H1 (cell line): ENCODE measurements around the gene OTP. TPM values are rescaled to one million over a fixed set of nuclear protein-coding genes. Genes with fewer than 3 reads are reported as not detected.

Experiments used
- CTCF ChIA-PET: fragments of 300-600 bp; sonication (Branson Sonifier 250); formaldehyde crosslinking; loops from one replicate; lab custom pipeline; 2021; ENCODE audit not compliant: partially characterized antibody; lab: Charles Lee
- POLR2A ChIA-PET: fragments of 300-600 bp; sonication (Branson Sonifier 250); formaldehyde crosslinking; loops from one replicate; lab custom pipeline; 2021; ENCODE audit warnings: inconsistent platforms; ENCODE audit not compliant: partially characterized antibody; lab: Charles Lee
- DNase-seq, 2 experiments: peaks; one replicate each; pipeline versions ENCODE4 v3.0.0 to v3.0.0-alpha.2; 2010 to 2022; ENCODE audit warnings: low spot score in 2 of 2, low read depth in 1 of 2, mixed read lengths in 1 of 2
- FAIRE-seq: peaks from 2 replicates; lab custom pipeline; 2011; peaks lifted over from hg19 to GRCh38; lab: Jason Lieb, UNC
- H2AFZ ChIP-seq: 2 replicates; pipeline ENCODE4 v1.8.1; 2012; ENCODE audit warnings: low read length, inconsistent platforms
- H2AK5ac ChIP-seq: 2 replicates; pipeline ENCODE4 v1.6.1; 2013; ENCODE audit warnings: low read depth, low read length
- H2BK120ac ChIP-seq: replicated peaks from 2 replicates; pipeline ENCODE3; 2013; ENCODE audit warnings: low read depth, low read length, inconsistent platforms
- H2BK12ac ChIP-seq: 2 replicates; pipeline ENCODE4 v1.6.1; 2013; ENCODE audit warnings: low read depth, low read length
- H2BK15ac ChIP-seq: 2 replicates; pipeline ENCODE4 v1.6.1; 2013; ENCODE audit warnings: low read length
- H2BK20ac ChIP-seq: 2 replicates; pipeline ENCODE4 v1.6.1; 2013; ENCODE audit warnings: low read length
- H2BK5ac ChIP-seq: 2 replicates; pipeline ENCODE4 v1.6.1; 2013; ENCODE audit warnings: low read depth, low read length
- H3K14ac ChIP-seq: 2 replicates; pipeline ENCODE4 v1.6.1; 2013; ENCODE audit warnings: inconsistent platforms; ENCODE audit not compliant: insufficient read length
- H3K18ac ChIP-seq: 2 replicates; pipeline ENCODE4 v1.6.1; 2013; ENCODE audit warnings: low read length; ENCODE audit errors: extremely low read depth
- H3K23ac ChIP-seq: 2 replicates; pipeline ENCODE4 v1.6.1; 2013; ENCODE audit warnings: inconsistent platforms; ENCODE audit not compliant: insufficient read length
- H3K23me2 ChIP-seq: 2 replicates; pipeline ENCODE4 v1.6.1; 2013; ENCODE audit warnings: low read depth, low read length
- H3K27ac ChIP-seq: 2 replicates; pipeline ENCODE4 v1.6.1; 2011; ENCODE audit warnings: low read depth, low read length, inconsistent platforms
- H3K27me3 ChIP-seq, 4 experiments: replicated peaks in 1 of 4; 1 replicate in 1 of 4; 2 replicates in 3 of 4; pipeline versions ENCODE4 v1.6.1 to v1.8.1; 2011 to 2013; ENCODE audit warnings: low read length in 3 of 4, mild to moderate bottlenecking in 3 of 4, inconsistent platforms in 2 of 4, mixed read lengths in 2 of 4, moderate library complexity in 1 of 4; ENCODE audit not compliant: control insufficient read depth in 3 of 4, insufficient read depth in 3 of 4; ENCODE audit errors: extremely low read depth in 1 of 4
- H3K36me3 ChIP-seq, 4 experiments: 2 replicates each; pipeline versions ENCODE4 v1.6.1 to v1.8.1; 2011 to 2013; ENCODE audit warnings: mild to moderate bottlenecking in 4 of 4, low read length in 3 of 4, moderate library complexity in 2 of 4, control low read depth in 1 of 4, inconsistent platforms in 1 of 4; ENCODE audit not compliant: insufficient read depth in 4 of 4, control insufficient read depth in 2 of 4
- H3K4ac ChIP-seq: replicated peaks from 2 replicates; pipeline ENCODE3; 2013; ENCODE audit warnings: low read length, low read depth, mixed read lengths, inconsistent platforms; ENCODE audit not compliant: insufficient read length
- H3K4me1 ChIP-seq, 4 experiments: replicated peaks in 1 of 4; 1 replicate in 1 of 4; 2 replicates in 3 of 4; pipeline versions ENCODE4 v1.6.1 to v1.8.1; 2011 to 2013; ENCODE audit warnings: low read length in 3 of 4, inconsistent platforms in 2 of 4, mixed read lengths in 1 of 4; ENCODE audit not compliant: insufficient read depth in 4 of 4, control insufficient read depth in 3 of 4
- H3K4me2 ChIP-seq, 2 experiments: 2 replicates each; pipeline versions ENCODE4 v1.6.1 to v1.8.1; 2011 to 2013; ENCODE audit warnings: low read depth in 2 of 2, low read length in 2 of 2, control low read depth in 1 of 2, inconsistent platforms in 1 of 2, mild to moderate bottlenecking in 1 of 2; ENCODE audit not compliant: insufficient read depth in 1 of 2
- H3K4me3 ChIP-seq, 4 experiments: fragments of 200-600, 300-600 bp in 1 of 4; sonication (generic), shearing (Covaris generic), sonication (Bioruptor Twin) in 1 of 4; 2 replicates each; pipeline versions ENCODE4 v1.5.1 to v1.8.1; 2011 to 2016; ENCODE audit warnings: low read length in 4 of 4, low read depth in 3 of 4, control low read depth in 2 of 4, inconsistent platforms in 2 of 4, mild to moderate bottlenecking in 2 of 4, mixed read lengths in 1 of 4, moderate library complexity in 1 of 4; ENCODE audit not compliant: insufficient read depth in 2 of 4; ENCODE audit errors: extremely low read depth in 1 of 4
- H3K56ac ChIP-seq: replicated peaks from 2 replicates; pipeline ENCODE3; 2013; ENCODE audit warnings: low read depth, mild to moderate bottlenecking, mixed read lengths, low read length, inconsistent platforms; ENCODE audit not compliant: insufficient read length
- H3K79me1 ChIP-seq: 2 replicates; pipeline ENCODE4 v1.6.1; 2013; ENCODE audit warnings: low read depth, low read length, control low read depth
- H3K79me2 ChIP-seq, 2 experiments: 2 replicates each; pipeline versions ENCODE4 v1.6.1 to v1.8.1; 2012 to 2013; ENCODE audit warnings: low read length in 2 of 2, mild to moderate bottlenecking in 2 of 2, inconsistent platforms in 1 of 2; ENCODE audit not compliant: insufficient read depth in 2 of 2, control insufficient read depth in 1 of 2
- H3K9ac ChIP-seq, 4 experiments: replicated peaks in 1 of 4; 1 replicate in 1 of 4; 2 replicates in 3 of 4; pipeline versions ENCODE4 v1.6.1 to v1.8.1; 2011 to 2013; ENCODE audit warnings: low read depth in 3 of 4, low read length in 3 of 4, control low read depth in 2 of 4, mild to moderate bottlenecking in 2 of 4, moderate library complexity in 2 of 4, inconsistent platforms in 1 of 4; ENCODE audit errors: extremely low read depth in 1 of 4
- H3K9me3 ChIP-seq, 2 experiments: 2 replicates each; pipeline versions ENCODE4 v1.6.1 to v1.8.1; 2012 to 2013; ENCODE audit warnings: mild to moderate bottlenecking in 2 of 2, moderate library complexity in 2 of 2, control low read depth in 1 of 2, inconsistent platforms in 1 of 2, low read depth in 1 of 2, low read length in 1 of 2, mixed read lengths in 1 of 2; ENCODE audit not compliant: insufficient read depth in 2 of 2
- H4K20me1 ChIP-seq, 2 experiments: replicated peaks in 1 of 2; 2 replicates each; pipeline versions ENCODE3 to v1.8.1; 2011 to 2013; ENCODE audit warnings: inconsistent platforms in 2 of 2, low read length in 2 of 2, mild to moderate bottlenecking in 1 of 2; ENCODE audit not compliant: insufficient read depth in 2 of 2, control insufficient read depth in 1 of 2
- H4K5ac ChIP-seq: 2 replicates; pipeline ENCODE4 v1.6.1; 2013; ENCODE audit warnings: low read length, low read depth, mixed read lengths, inconsistent platforms; ENCODE audit not compliant: insufficient read length
- H4K8ac ChIP-seq: 2 replicates; pipeline ENCODE4 v1.8.0; 2013; ENCODE audit warnings: mild to moderate bottlenecking, moderate library complexity, low read length, inconsistent platforms; ENCODE audit not compliant: insufficient read depth; ENCODE audit errors: extremely low read depth
- H4K91ac ChIP-seq: replicated peaks from 2 replicates; pipeline ENCODE3; 2013; ENCODE audit warnings: low read length, mixed read lengths, inconsistent platforms; ENCODE audit not compliant: insufficient read length
- BCL11A ChIP-seq, 2 experiments: IDR thresholded peaks; one replicate each; pipeline ENCODE4 v1.6.1; 2011; ENCODE audit warnings: low read depth in 2 of 2, low read length in 2 of 2, mild to moderate bottlenecking in 2 of 2
- GTF2F1 ChIP-seq: IDR thresholded peaks from 2 replicates; pipeline ENCODE4 v1.6.1; 2012; ENCODE audit warnings: low read depth, low read length, improper control_type of control experiment, borderline replicate concordance
- HDAC2 ChIP-seq, 2 experiments: fragments of 300-600 bp in 1 of 2; sonication (generic) in 1 of 2; IDR thresholded peaks; 2 replicates each; pipeline ENCODE4 v1.6.1; 2011 to 2012; ENCODE audit warnings: low read depth in 2 of 2, low read length in 2 of 2, mild to moderate bottlenecking in 2 of 2, moderate library complexity in 2 of 2, borderline replicate concordance in 1 of 2, inconsistent platforms in 1 of 2
- HDAC6 ChIP-seq: IDR thresholded peaks from one replicate; pipeline ENCODE4 v1.7.1; 2012; ENCODE audit warnings: low read depth, mild to moderate bottlenecking, inconsistent platforms, low read length, moderate library complexity
- KDM4A ChIP-seq: IDR thresholded peaks from one replicate; pipeline ENCODE4 v1.7.1; 2012; ENCODE audit warnings: low read depth, mild to moderate bottlenecking, moderate library complexity, low read length, inconsistent platforms; ENCODE audit not compliant: severe bottlenecking
- RBBP5 ChIP-seq: IDR thresholded peaks from 2 replicates; pipeline ENCODE4 v1.7.1; 2012; ENCODE audit warnings: low read depth, mild to moderate bottlenecking, inconsistent platforms, low read length, moderate library complexity, borderline replicate concordance
- SIN3A ChIP-seq, 2 experiments: IDR thresholded peaks in 1 of 2; conservative IDR thresholded peaks in 1 of 2; 2 replicates each; pipeline ENCODE4 v1.6.1; 2011 to 2012; ENCODE audit warnings: low read length in 2 of 2, improper control_type of control experiment in 1 of 2, low read depth in 1 of 2, mild to moderate bottlenecking in 1 of 2
- SRF ChIP-seq: IDR thresholded peaks from 2 replicates; pipeline ENCODE4 v1.6.1; 2011; ENCODE audit warnings: mild to moderate bottlenecking, low read depth, low read length, moderate library complexity
- TAF1 ChIP-seq: IDR thresholded peaks from 2 replicates; pipeline ENCODE4 v1.6.1; 2011; ENCODE audit warnings: mild to moderate bottlenecking, low read depth, low read length
- ZNF274 ChIP-seq: IDR thresholded peaks from 2 replicates; pipeline ENCODE4 v1.7.0; 2012; ENCODE audit warnings: low read length, borderline replicate concordance; ENCODE audit errors: extremely low read depth
- WGBS, 2 experiments: shearing (Covaris generic) in 1 of 2; methylation state at CpG; one replicate each; pipeline versions ENCODE4 v1.1.6 to v1.1.7; 2013 to 2015; ENCODE audit warnings: low lambda C conversion rate in 2 of 2, mixed read lengths in 2 of 2, inconsistent platforms in 1 of 2, low coverage in 1 of 2, missing lambda C conversion rate in 1 of 2; ENCODE audit not compliant: insufficient replicate concordance in 2 of 2, insufficient coverage in 1 of 2, insufficient read length in 1 of 2; ENCODE audit errors: extremely low coverage in 1 of 2, missing lambda C conversion rate in 1 of 2; 5-methylcytosine and 5-hydroxymethylcytosine counted together
- polyA plus RNA-seq, 7 experiments: library from polyadenylated mRNA; depleted of rRNA in 3 of 7; stranded (reverse) in 5 of 7; unstranded in 2 of 7; fragments of >200 nt in 5 of 7; fragments of 200-250 nt in 2 of 7; gene quantifications; 1 replicate in 5 of 7; 2 replicates in 1 of 7; 4 replicates in 1 of 7; pipeline versions ENCODE4 v1.2.1 to v1.2.3, GENCODE V29; 2011 to 2013; ENCODE audit warnings: missing spikeins in 2 of 7, mixed read lengths in 2 of 7
- total RNA-seq: library from RNA; stranded (reverse); fragmentation: NEBNext Ultra II Directional; extraction: Animal tissue kit (Norgen Biotek cat#: 25700); gene quantifications from 2 replicates; pipeline ENCODE4 v1.2.1, GENCODE V29; 2021
- TF ChIP-seq, protein P1 (sequence below): IDR thresholded peaks from 2 replicates; pipeline ENCODE4 v1.6.1; 2012; ENCODE audit warnings: low read length, inconsistent platforms

The OTP gene
- total and polyA plus RNA-seq, 2 of the 8 experiments (the other 6 are each of a cell fraction or from before 2014, with no cell fraction given) = not detected

DNA sequence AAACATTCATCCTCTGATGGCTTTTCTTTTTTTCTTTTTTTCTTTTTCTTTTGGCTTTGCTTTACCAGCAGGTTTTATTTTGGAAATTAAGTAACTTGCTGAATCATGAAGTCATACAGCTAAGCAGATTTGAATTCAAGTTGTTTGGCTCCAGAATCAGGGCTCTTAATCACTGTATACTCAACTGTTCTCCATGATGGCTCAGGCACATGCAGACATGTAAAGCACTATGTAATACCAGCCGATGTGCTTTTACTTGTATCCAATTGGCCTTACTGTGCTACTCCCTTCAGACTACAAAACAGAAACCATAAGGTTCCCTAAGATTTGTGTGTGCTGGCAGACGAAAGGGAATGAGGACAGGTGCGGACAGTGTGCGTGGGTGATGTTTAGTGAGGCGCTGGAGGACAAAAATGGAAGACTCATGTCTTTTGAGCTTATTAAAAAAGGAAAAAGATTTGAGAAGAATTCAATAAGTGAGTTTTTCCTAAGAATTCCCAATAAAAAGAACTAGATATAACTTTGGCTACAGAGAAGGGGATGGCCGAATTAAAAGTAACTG lies 44.7 kb upstream of the OTP start:
- 79% methylated on average over 6 of the region's 6 CpGs; no CpG with 5 or more reads in 1 of the 2 experiments for WGBS, 2 experiments
- H3K27ac ChIP-seq = no peak overlapping the region
- H3K79me2 ChIP-seq = no peaks in the 10 kb centered on the region
- H2AK5ac ChIP-seq = no peak overlapping the region
- no peaks in the 10 kb centered on the region for H3K23me2 ChIP-seq
- H2BK15ac ChIP-seq = no peak overlapping the region
- no peak overlapping the region for H3K4me3 ChIP-seq
- no peak overlapping the region for H2BK20ac ChIP-seq
- no peak overlapping the region for H3K23ac ChIP-seq
- no peak for DNase-seq
- no peak overlapping the region for H2BK120ac ChIP-seq
- H3K14ac ChIP-seq = no peak overlapping the region
- no peak overlapping the region for H3K4me2 ChIP-seq
- H3K9ac ChIP-seq = peak overlapping the region in 1 of 4 experiments; percentile 1; a peak in 1 of 7 replicates
- no peak overlapping the region for H4K91ac ChIP-seq
- H2AFZ ChIP-seq = no peak overlapping the region
- no peaks in the 10 kb centered on the region for H3K27me3 ChIP-seq
- CTCF ChIA-PET = interaction anchor here (0.8 to 1.3 kb wide), 2 partner anchors 11 to 31 kb away, joined by 3 read pairs; no protein-coding TSS in a partner anchor
- no peak for FAIRE-seq
- H3K36me3 ChIP-seq = no peaks in the 10 kb centered on the region
- POLR2A ChIA-PET = interaction anchor here (1.8 kb wide), 1 partner anchor 9 kb away, joined by 5 read pairs; no protein-coding TSS in a partner anchor
- no peak overlapping the region for H2BK12ac ChIP-seq
- H3K4me1 ChIP-seq = no peaks in the 10 kb centered on the region
- no peak overlapping the region for H4K8ac ChIP-seq
- H4K20me1 ChIP-seq = no peaks in the 10 kb centered on the region
- no peaks in the 10 kb centered on the region for H3K9me3 ChIP-seq
- H3K4ac ChIP-seq = no peak overlapping the region
- no peaks in the 10 kb centered on the region for H3K79me1 ChIP-seq
- H4K5ac ChIP-seq = no peak overlapping the region
- no peak overlapping the region for H2BK5ac ChIP-seq
- H3K56ac ChIP-seq = no peak overlapping the region
- H3K18ac ChIP-seq = no peak overlapping the region
- TF ChIP-seq, protein P1, sequence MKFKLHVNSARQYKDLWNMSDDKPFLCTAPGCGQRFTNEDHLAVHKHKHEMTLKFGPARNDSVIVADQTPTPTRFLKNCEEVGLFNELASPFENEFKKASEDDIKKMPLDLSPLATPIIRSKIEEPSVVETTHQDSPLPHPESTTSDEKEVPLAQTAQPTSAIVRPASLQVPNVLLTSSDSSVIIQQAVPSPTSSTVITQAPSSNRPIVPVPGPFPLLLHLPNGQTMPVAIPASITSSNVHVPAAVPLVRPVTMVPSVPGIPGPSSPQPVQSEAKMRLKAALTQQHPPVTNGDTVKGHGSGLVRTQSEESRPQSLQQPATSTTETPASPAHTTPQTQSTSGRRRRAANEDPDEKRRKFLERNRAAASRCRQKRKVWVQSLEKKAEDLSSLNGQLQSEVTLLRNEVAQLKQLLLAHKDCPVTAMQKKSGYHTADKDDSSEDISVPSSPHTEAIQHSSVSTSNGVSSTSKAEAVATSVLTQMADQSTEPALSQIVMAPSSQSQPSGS = no peak
- TF ChIP-seq KDM4A (no peak), SRF (no peak), TAF1 (no peak), HDAC6 (no peak), SIN3A (conservative IDR thresholded peaks at IDR 0.05 in 1 of 2, IDR thresholded peaks at IDR 0.05 in 1 of 2; ENCODE audit: low read depth in 1 of 2, low read length in 2 of 2) (no peak), BCL11A (IDR thresholded peaks at IDR 0.05; ENCODE audit: low read depth in 2 of 2, low read length in 2 of 2) (no peak), RBBP5 (no peak), ZNF274 (no peak), HDAC2 (IDR thresholded peaks at IDR 0.05; ENCODE audit: borderline replicate concordance in 1 of 2, low read depth in 2 of 2, low read length in 2 of 2) (no peak), GTF2F1 (no peak)
